ENCODE data around the gene PLCB2.

PLCB2 gene

DNA sequence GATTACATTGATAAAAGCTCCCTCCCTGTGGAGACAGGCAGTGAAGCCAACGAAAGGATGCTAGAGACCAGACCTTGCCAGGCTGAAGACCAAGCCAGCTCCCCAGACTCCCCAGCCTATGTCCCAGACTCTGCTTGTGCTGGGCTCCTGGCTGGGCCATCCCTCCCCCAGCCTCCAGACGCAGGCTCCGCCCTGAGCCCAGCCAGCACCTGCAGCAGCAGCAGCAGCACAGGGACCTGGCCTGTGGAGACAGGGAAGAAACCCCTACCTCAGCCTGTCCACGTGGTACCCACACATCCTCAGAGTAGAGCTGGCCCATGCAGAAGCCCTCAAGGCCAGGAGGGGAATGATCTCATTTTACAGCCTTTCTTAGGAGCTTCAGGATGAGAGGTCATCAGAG lies 38.1 kb downstream of the PLCB2 start:
- DNase-seq (ENCODE audit: low read depth in 3 of 3): no peak

DNA sequence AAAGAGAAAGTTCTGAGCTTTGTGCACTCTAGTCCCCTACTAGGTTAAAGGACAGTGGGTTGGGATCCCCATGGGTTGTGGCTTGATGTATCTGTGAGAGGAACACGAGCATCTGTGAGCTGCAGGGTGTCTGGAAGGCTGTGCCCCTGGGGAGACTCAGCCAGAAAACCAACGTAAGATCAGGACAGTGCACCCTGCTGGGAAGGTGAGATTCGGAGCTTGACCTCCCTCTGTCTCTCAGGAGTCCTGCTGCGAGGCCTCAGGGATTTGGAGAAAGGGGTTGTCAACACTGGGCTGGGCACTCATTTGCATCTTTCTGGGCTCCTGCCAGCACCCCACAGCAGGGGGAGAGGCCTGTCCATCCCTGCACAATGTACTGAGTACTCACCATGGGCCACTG lies 40.1 kb downstream of the PLCB2 start:
- no peak for DNase-seq (ENCODE audit: low read depth in 3 of 3)

DNA sequence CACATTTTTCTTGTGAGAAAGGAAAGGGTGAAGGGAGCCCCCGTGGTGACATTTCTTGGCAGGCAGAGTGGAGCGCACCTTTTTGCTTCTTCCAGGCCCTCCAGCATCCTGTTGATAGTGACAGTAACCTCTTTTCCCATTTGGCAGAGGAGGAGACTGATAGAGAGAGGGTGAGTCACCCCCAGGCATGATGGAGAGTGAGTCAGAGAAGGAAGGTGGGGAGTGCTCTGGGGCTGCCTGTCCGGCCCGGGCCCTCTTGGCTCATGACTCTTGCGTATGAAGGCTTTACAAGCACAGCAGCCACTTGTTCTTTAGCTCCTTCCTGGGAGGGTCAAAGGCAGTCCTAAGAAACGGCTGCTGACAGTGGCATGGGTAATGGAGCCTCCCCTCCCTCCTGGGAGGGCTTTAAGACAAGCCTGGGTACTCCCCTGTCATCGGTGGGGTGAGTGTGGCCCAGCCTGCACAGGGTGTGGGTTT lies 40.9 kb downstream of the PLCB2 start:
- DNase-seq (ENCODE audit: low read depth in 3 of 3): no peak

DNA sequence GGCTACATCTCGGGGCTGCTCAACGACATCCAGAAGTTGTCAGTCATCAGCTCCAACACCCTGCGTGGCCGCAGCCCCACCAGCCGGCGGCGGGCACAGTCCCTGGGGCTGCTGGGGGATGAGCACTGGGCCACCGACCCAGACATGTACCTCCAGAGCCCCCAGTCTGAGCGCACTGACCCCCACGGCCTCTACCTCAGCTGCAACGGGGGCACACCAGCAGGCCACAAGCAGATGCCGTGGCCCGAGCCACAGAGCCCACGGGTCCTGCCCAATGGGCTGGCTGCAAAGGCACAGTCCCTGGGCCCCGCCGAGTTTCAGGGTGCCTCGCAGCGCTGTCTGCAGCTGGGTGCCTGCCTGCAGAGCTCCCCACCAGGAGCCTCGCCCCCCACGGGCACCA lies 41.9 kb downstream of the PLCB2 start:
- DNase-seq (ENCODE audit: low read depth in 3 of 3): no peak

DNA sequence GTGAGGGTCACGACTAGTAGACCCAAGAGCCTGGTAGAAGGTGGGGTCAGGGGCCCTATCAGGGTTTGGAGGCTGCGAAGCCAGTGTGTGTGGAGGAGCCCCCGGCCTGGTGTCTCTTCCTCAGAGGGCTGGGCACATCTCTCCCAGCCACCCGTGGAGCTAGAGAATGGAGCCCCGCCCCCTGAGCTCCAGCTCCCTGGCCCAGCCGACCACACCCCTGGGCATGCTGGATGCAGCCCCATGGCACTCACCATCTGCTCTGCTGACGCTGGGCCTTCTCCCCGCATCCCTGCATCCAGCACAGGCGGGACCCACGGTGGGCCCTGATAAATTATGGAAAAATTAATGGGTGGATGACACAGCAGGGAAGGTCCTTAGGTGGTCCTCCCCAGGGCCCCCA lies 42.4 kb downstream of the PLCB2 start:
- DNase-seq (ENCODE audit: low read depth in 3 of 3): no peak

DNA sequence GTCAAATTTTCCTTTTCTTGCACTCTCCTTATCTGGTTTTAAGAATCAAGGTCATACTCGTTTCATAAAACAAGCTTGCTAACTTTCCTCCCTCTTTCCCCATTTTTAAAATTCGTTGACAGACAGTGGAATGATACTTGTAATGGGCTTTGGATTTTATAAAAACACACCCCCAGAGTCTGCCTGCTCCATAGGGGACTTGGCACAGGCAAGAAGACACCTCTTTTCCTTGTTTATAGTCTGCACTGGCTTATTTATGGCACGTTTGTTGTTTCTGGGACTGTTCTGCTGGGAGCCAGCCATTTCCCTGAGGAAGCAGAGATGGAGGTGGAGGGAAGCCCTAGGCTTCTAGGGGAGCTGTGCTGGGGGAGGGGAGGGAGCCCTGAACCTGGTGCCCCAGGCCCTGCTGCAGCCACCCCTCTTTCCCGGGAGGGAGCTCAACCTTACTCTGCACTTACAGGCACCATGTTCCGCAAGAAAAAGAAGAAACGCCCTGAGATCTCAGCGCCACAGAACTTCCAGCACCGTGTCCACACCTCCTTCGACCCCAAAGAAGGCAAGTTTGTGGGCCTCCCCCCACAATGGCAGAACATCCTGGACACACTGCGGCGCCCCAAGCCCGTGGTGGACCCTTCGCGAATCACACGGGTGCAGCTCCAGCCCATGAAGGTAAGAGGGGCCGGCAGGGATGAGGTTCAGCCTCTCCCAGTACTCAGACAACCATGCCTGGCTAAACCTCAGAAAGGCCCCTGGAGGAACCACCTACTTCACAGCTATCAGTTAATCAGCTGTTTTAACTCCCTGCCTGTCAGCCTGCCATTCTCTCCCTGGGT lies 43.2 kb downstream of the PLCB2 start:
- DNase-seq (ENCODE audit: low read depth in 3 of 3): no peak

DNA sequence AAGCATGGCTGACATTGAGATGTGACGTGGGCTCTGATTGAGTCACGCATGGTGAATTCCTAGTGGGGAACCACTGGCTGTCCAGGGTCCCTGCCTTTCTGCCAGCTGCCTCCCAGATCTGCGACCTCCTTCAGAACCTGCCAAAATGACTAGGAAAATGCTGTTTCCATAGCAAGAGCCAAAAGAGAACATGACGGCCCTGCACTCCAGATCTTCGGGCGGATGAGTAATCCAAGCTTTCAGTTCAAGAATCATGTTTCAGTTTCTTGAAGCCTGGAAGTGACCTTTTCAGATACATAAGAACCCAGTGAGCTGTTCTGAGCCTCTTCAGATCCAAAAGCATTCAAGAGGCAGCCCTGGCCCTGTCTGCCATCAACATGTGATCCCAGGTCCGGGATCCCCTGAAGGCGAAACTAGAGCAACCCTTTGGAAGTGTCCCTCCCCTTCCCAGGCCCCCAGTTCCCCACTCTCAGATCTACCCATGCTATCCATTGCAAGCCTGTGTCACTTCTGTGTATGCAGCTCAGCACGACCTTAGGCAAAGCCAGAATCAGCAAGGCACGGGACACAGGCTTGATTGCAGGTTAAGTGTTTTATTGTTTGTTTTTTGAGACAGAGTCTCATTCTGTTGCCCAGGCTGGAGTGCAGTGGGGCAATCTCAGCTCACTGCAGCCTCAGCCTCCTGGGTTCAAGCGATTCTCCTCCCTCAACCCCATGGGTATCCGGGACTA lies 44.5 kb downstream of the PLCB2 start:
- no peak for DNase-seq (ENCODE audit: low read depth in 3 of 3)

DNA sequence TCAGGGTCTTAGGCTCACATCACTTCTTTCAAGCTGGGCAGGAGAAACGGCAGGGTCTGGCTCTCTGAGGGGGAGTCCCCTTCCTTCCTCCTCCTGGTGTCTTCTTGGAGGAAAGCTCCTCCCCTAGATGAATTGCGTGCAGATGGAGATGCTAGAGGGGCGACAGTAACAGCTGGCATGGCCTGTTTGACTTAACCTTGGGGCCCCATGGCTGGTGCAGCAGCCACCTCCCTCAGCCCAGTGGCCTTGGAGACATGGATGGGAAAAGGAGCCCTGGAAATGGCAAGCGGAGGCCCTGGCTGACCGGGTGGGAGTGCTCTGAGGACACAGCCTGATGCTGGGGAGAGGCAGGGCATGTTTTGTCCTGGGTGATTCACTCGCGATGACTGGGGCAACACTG lies 48.7 kb downstream of the PLCB2 start:
- no peak for DNase-seq (ENCODE audit: low read depth in 3 of 3)

DNA sequence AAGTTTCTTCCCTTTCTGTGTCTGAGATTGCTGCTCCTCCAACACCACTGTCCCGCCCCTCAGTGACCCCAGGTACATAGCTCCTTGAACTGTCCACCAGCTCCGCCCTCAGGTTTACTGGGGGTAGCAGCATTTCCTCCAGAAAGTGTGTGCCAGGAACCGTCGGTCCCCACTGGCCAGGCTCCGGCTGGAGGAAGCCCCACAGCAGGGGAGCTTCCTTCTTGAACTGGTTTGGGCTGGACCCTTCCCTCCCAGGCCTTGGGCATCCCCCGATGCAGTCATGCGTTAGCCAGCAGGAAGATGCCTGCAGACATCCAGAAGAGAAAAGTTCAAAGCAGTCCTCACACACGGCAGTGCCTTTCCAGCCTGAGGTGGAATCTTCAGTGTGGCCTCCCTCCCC lies 49.2 kb downstream of the PLCB2 start:
- DNase-seq (ENCODE audit: low read depth in 3 of 3): no peak

DNA sequence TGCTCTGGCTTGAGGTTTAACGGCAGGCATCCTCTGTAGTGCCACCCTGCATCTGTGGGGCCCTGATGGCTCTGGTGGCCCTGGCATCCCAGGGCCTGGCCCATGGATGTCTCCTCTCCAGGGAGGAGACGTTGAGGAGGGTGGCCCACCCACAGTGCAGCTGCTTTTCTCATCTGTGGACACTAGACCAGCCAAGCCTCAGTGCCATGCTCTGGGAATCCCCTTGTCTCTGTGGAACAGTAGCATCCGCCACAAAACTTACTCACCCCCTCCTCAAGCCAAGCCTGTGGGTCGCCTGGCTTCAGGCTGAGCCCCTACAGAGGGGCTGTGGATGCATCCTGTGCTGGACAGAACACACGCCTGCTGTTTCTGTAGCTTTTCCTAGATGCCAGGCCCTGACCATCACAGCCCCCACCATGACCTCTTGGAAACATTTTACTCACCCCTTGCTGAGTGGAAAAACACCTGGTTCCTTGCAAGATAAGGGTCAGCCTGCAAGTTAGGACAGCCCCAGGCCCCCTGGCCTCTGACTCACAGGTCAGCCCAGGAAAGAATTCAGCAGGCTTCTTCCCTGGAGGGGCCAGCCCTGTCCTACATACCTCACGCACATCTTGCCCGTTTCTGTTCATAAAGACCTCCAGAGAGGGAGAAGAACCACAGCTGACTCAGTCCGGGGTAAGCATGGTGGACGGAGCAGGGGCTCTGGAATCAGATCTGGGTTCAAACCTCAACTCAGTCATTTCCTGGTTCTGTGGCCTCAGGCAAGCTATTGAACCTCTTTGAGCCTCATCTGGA lies 49.9 kb downstream of the PLCB2 start:
- DNase-seq (ENCODE audit: low read depth in 3 of 3): no peak

DNA sequence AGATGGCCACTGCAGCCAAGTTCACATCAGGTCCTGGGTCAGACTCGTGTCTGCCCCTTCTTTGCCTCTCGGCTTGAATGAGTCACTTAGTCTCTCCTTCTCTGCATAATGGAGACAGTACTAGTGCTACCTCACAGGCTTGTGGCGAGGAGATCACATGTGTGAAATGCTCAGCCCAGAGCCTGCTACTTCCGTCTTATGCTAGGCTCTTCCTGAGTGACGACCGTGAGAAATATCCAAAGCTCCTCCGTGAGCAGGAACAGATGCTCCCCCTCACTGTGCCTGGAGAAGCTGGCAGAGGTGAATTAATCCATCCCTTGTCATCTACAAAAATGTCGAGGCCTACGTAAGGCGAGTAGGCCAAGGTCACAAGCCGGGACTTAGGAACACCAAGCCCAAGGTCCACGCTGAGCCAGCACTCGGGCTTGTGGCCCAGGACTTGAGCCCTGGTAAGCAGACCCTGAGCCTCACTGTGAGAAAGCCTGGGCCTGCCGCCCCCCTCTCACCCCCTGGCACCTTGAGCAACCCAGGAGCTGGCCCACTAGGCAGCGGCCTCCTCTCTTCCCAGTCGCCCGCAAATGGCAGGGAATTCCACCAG lies 51.0 kb downstream of the PLCB2 start:
- DNase-seq (ENCODE audit: low read depth in 3 of 3): no peak

DNA sequence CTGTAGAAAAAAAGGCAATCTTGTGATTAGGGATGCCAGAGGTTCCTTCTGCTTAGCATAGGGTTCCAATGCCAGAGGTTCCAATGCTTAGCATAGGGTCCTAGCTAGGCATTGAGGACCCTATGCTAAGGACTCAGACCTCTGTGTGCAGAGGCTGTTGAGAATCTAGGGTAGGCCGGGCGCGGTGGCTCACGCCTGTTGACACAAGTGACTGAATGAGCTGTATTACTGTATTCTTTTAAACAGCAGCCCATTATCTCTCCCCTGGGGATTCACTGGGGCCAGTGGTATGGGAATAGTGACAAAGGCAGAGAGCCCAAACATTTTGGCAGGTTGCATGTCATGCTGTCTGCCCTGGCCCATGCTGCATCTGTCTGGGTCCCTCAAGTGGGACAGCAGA lies 52.7 kb downstream of the PLCB2 start:
- no peak for DNase-seq (ENCODE audit: low read depth in 3 of 3)

DNA sequence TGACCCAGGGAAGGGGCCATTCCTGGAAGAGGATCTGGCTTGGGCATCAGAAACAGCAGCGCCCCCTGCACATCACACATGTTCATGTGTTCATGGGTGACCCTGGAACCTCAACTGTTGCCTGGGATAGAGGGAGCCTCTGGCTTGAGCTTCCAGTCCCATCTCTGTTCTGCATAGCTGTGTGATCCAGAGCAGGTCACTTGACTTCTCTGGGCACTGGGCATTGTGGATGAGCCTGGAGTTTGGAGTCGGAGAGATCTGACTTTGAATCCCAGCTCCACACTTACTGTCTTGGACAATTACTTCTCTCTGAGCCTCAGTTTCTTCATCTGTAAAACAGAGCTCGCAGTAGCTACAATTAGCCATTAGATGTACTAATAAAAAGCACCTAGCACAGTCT lies 53.3 kb downstream of the PLCB2 start:
- DNase-seq (ENCODE audit: low read depth in 3 of 3): no peak

DNA sequence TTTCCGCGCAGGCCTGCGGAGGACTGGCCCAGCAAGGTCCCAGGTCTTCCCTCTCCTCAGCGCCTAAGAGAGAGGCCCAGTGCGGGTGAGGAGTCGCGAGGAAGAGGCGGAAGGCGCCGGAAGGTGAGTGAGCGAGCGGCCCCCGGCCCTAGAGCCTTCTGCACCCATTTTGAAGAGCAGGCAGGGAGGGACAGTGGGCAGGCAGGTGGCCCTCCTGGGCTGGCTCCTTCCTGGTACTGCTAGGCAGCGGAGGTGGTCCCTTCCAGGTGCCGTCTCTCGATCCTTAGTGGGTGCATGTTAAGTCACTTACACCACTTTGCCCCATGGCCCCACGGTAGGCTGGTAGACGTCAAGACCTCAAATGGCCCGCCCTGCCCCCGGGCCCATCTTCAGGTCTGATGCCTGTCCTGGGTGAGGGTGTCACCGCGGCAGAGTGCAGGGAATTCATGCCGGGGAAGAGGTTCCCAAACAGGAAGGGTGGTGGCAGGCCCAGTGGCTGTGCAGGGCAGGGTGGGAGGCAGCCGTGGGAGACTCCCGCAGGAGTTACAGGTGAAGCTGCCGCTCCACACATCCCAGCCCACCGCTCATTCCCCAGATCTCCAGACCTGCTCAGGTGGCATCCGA lies 54.5 kb downstream of the PLCB2 start:
- no peak for DNase-seq (ENCODE audit: low read depth in 3 of 3)

DNA sequence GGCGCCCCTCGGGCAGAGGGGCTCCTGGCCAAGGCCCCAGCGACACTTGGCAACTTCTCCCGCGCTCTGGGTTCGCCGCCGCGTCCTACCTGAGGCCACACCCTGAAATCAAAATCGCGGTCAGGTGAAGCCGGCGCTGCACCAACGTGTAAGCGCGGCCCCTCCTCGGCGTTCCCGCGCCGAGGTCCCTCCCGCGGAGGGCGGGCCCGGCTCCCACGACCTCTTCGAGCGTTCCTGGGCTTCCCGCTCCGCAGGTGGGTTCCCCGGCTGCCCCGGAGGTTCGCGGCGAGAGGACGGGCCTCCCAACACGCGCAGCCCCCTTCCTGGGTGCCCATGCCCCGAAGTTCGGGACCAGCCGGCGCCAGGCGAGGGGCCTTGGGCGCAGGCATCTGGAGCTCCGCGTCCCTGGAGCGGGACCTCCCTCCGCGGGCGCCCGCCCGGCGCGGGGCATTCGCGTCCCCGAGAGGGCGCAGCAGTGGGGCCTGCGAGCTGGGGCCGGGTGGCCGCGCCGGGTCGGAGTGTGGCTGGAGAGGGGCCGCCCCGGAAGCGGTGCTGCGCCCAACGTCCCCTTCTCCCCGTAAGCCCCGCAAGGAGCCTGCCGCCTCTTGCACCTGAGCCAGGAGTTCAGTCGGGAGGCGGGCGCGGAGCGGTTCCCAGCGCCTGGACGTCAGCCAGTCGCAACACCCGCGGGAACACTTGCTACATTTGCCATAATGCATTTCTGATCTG lies 55.1 kb downstream of the PLCB2 start:
- no peak for DNase-seq (ENCODE audit: low read depth in 3 of 3)

DNA sequence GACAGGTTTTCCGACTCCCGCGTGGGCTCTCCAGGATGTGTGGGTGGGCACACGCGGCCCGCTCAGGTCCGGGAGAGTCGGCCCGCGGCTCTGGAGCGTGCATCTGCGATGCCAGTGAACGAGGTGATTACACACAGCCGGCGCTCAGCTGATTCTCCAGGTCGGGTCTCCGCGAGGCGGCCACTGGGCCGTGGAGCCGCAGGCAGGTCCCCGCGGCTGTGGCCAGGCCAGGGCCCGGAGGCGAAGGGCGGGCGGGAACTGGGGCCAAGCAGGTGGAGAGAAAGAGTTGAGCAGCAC lies 55.6 kb downstream of the PLCB2 start:
- no peak for DNase-seq (ENCODE audit: low read depth in 3 of 3)

DNA sequence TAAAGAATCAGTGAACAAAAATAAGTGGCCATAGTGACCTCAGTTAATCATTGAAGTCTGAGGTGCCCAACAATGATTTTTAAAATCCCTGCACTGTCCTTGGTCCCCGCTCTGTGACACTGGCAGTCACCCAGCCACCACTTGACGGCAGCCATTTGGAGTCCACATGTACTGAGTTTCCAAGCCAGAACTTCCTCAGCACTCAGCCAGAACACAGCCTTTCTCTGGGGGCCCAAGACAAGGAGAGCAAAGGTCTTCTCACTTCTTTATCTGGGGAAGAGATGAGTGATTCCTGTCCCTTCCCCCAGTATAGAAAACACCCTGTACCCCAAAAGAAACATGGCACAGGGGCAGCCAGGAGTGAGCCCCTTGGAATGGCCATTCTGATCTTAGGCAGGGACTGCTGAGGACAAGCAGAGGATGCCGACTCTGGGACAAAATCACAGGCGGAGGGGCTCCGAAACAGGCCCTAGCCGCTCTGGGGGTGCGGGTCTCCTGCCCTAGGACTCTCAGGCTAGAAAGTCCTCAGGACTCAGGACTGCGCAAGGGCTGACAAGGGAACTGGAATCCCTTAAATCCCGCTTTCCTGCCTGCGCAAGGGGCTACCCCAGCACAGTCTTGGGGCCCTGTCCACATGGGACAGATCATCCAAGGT lies 56.1 kb downstream of the PLCB2 start:
- no peak for DNase-seq (ENCODE audit: low read depth in 3 of 3)

DNA sequence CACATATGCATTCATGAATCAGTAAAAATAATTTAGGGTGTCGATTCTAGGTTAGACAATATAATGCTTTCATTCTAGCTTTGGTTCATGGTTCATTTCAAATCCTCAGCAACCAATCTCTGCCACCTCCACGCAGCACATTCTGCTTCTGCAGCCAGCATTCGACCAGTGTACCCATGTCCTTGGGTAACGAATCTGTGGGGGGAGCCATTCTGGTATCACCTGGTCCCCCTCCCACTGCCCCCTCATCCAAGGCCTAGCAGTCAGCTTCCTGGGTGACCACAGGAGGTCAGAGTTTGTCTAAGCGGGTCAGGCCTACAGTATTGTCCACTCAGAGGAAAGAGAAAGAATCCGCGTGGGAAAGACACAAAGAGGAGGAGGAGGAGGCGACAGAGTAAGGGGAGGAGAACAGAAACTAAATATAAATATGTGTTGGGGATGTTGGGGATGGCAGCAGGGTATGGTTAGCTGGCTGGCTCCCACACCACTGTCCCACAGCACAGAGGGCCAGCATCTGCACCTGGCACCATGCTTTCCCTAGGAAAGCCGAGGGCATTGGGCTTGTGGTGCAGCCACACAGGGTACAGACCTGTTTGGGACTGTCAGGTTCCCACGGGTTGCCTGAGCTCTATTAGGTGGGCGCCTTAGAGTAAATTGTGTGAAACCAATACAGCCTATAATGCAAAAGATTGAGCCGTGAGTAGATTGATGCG lies 56.8 kb downstream of the PLCB2 start:
- DNase-seq (ENCODE audit: low read depth in 3 of 3): no peak

DNA sequence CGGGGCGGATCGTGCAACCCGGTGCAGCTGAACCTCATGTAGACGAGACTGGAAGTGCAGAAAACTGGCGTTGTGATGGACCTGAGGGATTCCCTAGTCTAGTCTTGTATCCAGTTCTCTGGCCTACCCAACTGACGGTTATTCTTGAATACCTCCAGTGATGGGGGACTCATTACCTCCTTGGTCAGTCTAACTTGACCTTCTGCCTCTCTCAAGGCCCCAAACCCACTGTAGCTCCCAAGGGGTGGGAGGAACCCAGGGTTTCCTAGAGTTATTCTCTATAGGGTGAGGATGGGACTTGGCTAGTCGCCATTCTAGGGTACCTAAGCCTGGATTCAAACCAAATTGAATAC lies 57.5 kb downstream of the PLCB2 start:
- DNase-seq (ENCODE audit: low read depth in 3 of 3): no peak

Data from stimulated activated CD4-positive, alpha-beta T cell treated with anti-CD3 and anti-CD28 coated beads, TNF-alpha, amount 100 ng/mL, for 24 hours (primary cell).